GM12874 (cell line): ENCODE measurements around the gene ZMYND10.
A peak's percentile ranks its signal among the peaks of the same experiment; 100 is the strongest.

ENCODE experiments used
- CTCF ChIP-seq: IDR thresholded peaks from 2 replicates; pipeline ENCODE4 v1.5.1; 2011; ENCODE audit warnings: low read depth, mild to moderate bottlenecking, control low read depth, low read length, moderate library complexity; ENCODE audit not compliant: insufficient read depth

ZMYND10 gene

GRCh38 chr3:50303013-50303815 is 42.3 kb downstream of the ZMYND10 start, which contains the start of gene HYAL1:
Gene HYAL1, minus strand, starts transcription at chr3:50303574. Its CDS starts 618 bp downstream, at chr3:50302956.
- 0 out of 2 replicates have a peak, but pooled peaks have one; percentile 2 for TF ChIP-seq CTCF

GRCh38 chr3:50302095-50303012 is 43.2 kb downstream of the ZMYND10 start:
- TF ChIP-seq CTCF, result no peak

GRCh38 chr3:50300681-50301254 is 44.8 kb downstream of the ZMYND10 start:
- no peak for TF ChIP-seq CTCF

- TF ChIP-seq CTCF, result no peak
These were observed 45.4 kb downstream of the ZMYND10 start for GRCh38 chr3:50299929-50300680.

- TF ChIP-seq CTCF, result no peak
These were observed 45.9 kb downstream of the ZMYND10 start for GRCh38 chr3:50299638-50299928.

- peak; percentile 40 for TF ChIP-seq CTCF
These were observed 46.5 kb downstream of the ZMYND10 start, which contains the start of the genes HYAL3 and NAA80 for GRCh38 chr3:50298836-50299637. Gene HYAL3, minus strand, starts transcription at chr3:50299405. Its CDS starts 3,803 bp downstream, at chr3:50295602. Gene NAA80, minus strand, starts transcription at chr3:50299405. Its CDS starts 1,942 bp downstream, at chr3:50297463.
